Thoracic aorta (tissue), 2 donors: ENCODE results near the gene BACH2. TPM values are rescaled to one million over a fixed set of nuclear protein-coding genes. Genes with fewer than 3 reads are reported as not detected.

Experiments used
- ATAC-seq: fragments of 150-250 bp; one replicate; pipeline ENCODE4 v1.8.0; 2017; ENCODE audit warnings: low read depth; ENCODE audit not compliant: insufficient number of reproducible peaks, low FRiP score
- DNase-seq: peaks from one replicate; pipeline ENCODE4 v3.0.0-alpha.2; 2020; ENCODE audit warnings: low spot score
- H3K27ac ChIP-seq, 2 donors: fragments of 200-600 bp; sonication (generic); 1 replicate in 1 of 2; 2 replicates in 1 of 2; pipeline ENCODE4 v1.5.1; 2016; ENCODE audit warnings: mild to moderate bottlenecking in 2 of 2, moderate library complexity in 2 of 2
- H3K27me3 ChIP-seq: fragments of 200-600 bp; sonication (generic); replicated peaks from 2 replicates; pipeline ENCODE4 v1.6.0; 2016; ENCODE audit warnings: mild to moderate bottlenecking; ENCODE audit not compliant: insufficient read depth
- H3K36me3 ChIP-seq: fragments of 200-600 bp; sonication (generic); one replicate; pipeline ENCODE4 v1.5.1; 2016
- H3K4me1 ChIP-seq, 2 donors: fragments of 200-600 bp; sonication (generic); 1 replicate in 1 of 2; 2 replicates in 1 of 2; pipeline versions ENCODE4 v1.5.1 to v1.6.0; 2016; ENCODE audit warnings: low read depth in 2 of 2, mild to moderate bottlenecking in 1 of 2; ENCODE audit not compliant: control insufficient read depth in 1 of 2
- H3K4me3 ChIP-seq: fragments of 200-600 bp; sonication (generic); 2 replicates; pipeline ENCODE4 v1.5.1; 2016; ENCODE audit warnings: mild to moderate bottlenecking
- H3K9me3 ChIP-seq: fragments of 200-600 bp; sonication (generic); 2 replicates; pipeline ENCODE4 v1.5.1; 2016
- total RNA-seq, 2 donors: library from RNA; depleted of rRNA; stranded (reverse); fragments of >200 nt; gene quantifications; one replicate each; pipeline versions ENCODE4 v1.1.0 to v1.2.3, GENCODE V29; 2016
- TF ChIP-seq, protein P1 (sequence below): fragments of 200-600 bp; sonication (generic); IDR thresholded peaks from one replicate; pipeline ENCODE4 v1.5.1; 2019; ENCODE audit warnings: antibody characterized with exemption

BACH2 gene
- total RNA-seq, 2 donors from 2014 or later: 6.1 to 17.8 TPM

DNA sequence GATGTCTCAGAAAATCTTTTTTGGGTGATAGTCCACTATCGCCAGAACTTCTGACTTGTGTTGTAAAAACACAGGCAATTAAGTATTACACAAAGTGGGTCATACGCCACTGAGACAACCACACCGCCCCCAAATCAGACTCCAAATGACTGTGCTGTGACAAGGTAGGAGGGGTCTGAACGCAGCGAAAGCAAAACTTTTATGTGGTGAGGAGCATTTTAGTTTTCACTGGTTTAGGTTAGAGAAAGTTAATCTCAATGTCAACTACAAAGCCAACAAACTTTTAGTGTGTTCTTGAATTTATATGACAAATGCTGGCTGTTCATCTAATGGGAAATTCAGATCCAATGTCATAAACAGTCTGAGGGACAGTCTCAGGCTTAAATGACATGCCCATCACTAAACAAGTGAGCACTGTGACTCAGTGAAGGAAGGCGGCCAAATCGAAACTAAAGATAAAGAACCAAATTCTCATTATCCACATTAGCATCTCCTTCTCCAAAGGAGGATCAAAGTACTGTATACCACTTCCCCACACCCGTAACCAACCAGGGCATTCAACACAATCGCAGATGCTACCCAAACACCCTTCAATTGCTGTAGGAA is 215.7 kb downstream of the BACH2 start:
- no peaks in the 10 kb centered on the region for H3K4me1 ChIP-seq
- H3K27me3 ChIP-seq: no peaks in the 10 kb centered on the region
- H3K4me3 ChIP-seq: no peak overlapping the region
- ATAC-seq: no peak
- no peaks in the 10 kb centered on the region for H3K9me3 ChIP-seq
- TF ChIP-seq, protein P1, sequence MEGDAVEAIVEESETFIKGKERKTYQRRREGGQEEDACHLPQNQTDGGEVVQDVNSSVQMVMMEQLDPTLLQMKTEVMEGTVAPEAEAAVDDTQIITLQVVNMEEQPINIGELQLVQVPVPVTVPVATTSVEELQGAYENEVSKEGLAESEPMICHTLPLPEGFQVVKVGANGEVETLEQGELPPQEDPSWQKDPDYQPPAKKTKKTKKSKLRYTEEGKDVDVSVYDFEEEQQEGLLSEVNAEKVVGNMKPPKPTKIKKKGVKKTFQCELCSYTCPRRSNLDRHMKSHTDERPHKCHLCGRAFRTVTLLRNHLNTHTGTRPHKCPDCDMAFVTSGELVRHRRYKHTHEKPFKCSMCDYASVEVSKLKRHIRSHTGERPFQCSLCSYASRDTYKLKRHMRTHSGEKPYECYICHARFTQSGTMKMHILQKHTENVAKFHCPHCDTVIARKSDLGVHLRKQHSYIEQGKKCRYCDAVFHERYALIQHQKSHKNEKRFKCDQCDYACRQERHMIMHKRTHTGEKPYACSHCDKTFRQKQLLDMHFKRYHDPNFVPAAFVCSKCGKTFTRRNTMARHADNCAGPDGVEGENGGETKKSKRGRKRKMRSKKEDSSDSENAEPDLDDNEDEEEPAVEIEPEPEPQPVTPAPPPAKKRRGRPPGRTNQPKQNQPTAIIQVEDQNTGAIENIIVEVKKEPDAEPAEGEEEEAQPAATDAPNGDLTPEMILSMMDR: no peak
- DNase-seq: no peak
- H3K36me3 ChIP-seq: no peaks in the 10 kb centered on the region
- no peak overlapping the region for H3K27ac ChIP-seq

DNA sequence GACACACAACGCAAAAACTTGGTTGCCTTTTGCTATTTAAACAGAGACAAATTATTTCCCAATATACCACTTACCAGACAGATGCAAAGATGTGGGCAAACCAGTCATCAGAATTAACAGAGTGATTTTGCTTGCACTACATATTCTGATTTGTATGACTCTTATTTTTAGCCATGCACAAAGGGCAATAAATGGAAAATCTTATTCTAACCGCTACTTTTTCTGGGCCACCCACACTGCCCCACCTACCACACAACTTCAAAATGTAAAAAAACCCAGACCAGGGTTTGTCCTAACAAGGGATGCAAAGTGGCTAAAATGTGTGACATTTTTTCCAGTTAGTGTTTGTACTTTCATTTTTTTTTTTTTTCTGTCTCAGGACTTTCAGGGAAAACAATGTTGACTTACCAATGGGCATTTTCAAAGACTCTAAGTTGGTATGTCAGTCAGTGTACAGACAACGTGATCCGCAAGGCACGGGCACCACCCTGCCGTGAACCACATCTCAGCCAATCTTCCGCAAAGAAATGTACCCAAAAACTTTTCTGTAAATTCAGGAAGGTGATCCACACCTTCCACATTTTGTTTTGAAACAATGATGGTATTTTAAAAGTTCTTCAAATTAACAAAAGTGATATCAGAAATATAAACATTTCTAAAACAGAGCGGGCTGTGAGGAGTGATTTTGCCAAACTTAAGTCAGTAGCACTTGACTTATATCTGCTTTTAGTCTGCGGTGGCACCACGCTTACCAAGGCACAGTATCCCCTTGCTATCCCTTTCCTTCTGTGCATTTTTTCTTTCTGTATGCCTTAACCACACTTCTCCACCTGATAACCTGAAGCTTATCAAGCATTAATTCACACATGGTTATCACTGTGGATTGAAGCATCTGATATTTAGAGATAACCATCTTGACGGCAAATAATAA is 216.8 kb downstream of the BACH2 start:
- ATAC-seq (no peak), DNase-seq (no peak)
- H3K27ac ChIP-seq: no peak overlapping the region
- H3K4me1 ChIP-seq: no peaks in the 10 kb centered on the region
- H3K36me3 ChIP-seq: no peaks in the 10 kb centered on the region
- TF ChIP-seq, protein P1: no peak
- no peaks in the 10 kb centered on the region for H3K27me3 ChIP-seq
- H3K4me3 ChIP-seq: no peak overlapping the region
- no peaks in the 10 kb centered on the region for H3K9me3 ChIP-seq

DNA sequence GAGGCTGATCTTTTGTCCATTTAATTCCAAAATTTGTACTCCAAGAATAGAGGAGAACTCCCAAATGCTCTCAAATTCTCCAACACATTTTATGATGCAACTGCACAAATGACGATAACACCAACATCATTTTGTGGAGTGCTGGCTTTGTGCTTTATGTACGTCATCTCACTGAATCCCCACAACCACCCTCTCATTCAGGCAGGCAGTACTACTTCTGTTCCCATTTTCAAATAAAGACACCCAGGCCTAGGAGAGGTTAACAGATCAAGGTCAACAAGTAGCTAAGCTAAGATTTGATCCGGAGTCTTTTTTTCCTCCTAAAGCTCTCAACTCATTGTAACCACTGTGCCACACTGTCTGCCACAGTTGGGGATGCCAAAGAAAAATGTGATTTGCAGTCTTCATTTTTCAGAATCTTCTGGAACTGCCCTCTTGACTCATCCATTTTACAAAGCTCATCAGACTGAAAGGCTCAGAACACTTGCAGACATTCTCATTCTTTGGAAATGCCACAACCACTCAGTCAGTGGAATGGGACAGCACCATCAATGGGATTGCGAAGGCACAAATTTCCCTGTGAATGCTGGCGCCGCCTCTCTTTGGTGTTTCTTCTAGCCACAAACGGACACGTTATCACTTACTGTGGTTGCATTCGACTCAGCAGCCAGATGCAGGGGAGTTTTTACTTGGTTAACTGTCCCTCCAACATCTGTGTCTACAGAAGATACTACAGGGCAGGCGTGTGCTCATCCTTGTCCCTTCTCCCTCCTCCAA is 217.9 kb downstream of the BACH2 start:
- Histone ChIP-seq H3K4me1 (no peaks in the 10 kb centered on the region), H3K9me3 (no peaks in the 10 kb centered on the region), H3K27ac (no peak overlapping the region), H3K4me3 (no peak overlapping the region), H3K27me3 (no peaks in the 10 kb centered on the region), H3K36me3 (no peaks in the 10 kb centered on the region)
- DNase-seq (no peak), ATAC-seq (no peak)
- TF ChIP-seq, protein P1: no peak

DNA sequence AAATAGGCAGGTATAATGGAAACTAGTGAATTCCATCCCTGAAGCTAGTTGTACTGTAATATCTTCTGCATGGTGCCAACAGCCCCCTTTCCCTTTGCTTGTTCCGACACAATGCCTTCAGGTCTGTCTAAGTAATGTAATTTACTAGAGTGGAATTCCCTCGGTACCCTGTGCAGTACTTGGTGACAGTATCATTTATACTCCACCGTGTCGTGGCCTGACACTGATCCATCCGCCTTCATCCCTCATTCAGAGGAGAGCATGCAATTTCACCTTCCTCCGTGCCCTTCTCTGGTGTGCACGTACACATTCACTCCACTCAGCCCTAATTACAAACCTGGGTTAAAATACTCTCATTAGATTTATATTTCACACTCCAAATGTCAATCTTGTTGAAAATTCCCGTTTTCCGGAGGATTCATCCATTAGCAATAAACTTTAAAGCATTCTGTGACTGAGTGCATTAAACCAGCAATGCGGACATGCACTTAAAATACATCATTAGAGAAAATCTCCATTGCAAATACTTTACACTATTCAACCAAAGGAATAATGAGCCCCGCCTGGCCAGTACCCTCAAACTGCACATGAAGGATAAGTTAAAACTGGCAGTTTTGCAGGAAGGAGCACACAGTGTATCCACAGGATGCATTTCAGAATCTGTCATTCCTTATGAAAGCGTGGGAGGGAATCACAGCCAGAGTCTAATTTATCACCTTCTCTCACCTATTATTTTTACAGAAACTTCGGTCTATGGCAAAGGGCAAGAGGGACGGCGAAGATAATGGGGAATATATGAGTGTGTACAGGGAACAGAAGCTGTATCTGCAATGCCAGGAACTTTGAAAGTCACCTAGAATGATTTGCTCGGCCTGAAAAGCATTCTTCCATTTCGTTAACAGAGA is 219.9 kb downstream of the BACH2 start:
- Histone ChIP-seq H3K9me3 (no peaks in the 10 kb centered on the region), H3K27ac (no peak overlapping the region), H3K4me3 (no peak overlapping the region), H3K27me3 (no peaks in the 10 kb centered on the region), H3K36me3 (no peaks in the 10 kb centered on the region), H3K4me1 (no peaks in the 10 kb centered on the region)
- ATAC-seq (no peak), DNase-seq (no peak)
- TF ChIP-seq, protein P1: no peak
